ENCODE results near the gene METTL14. TPM values are rescaled to one million over a fixed set of nuclear protein-coding genes. Genes with fewer than 3 reads are reported as not detected.

Gene METTL14
- total and polyA plus RNA-seq, 3 donors from 2014 or later = 49.2 to 74.3 (median 54.8) TPM

DNA sequence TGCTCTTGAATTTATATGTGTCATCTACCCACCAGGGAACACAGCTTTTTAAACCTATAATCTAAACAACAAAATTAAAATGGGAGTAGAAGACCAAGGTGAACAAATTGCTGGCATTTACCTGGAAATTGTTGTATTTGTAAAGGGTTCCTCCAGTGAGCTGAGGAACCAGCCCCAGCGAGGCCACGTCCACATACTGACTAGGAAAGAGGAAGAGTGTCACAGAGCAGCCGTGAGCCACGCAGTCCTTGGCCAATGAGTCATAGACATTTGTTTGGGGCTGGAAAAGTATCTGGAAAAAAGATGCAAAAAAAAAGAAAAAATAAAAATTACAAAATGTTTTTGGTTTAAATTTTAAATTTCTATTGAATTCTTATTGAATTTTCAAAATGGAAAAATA is 58.7 kb downstream of the METTL14 start:
- TF ChIP-seq, protein P1, sequence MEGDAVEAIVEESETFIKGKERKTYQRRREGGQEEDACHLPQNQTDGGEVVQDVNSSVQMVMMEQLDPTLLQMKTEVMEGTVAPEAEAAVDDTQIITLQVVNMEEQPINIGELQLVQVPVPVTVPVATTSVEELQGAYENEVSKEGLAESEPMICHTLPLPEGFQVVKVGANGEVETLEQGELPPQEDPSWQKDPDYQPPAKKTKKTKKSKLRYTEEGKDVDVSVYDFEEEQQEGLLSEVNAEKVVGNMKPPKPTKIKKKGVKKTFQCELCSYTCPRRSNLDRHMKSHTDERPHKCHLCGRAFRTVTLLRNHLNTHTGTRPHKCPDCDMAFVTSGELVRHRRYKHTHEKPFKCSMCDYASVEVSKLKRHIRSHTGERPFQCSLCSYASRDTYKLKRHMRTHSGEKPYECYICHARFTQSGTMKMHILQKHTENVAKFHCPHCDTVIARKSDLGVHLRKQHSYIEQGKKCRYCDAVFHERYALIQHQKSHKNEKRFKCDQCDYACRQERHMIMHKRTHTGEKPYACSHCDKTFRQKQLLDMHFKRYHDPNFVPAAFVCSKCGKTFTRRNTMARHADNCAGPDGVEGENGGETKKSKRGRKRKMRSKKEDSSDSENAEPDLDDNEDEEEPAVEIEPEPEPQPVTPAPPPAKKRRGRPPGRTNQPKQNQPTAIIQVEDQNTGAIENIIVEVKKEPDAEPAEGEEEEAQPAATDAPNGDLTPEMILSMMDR (IDR thresholded peaks at IDR 0.05) = no peak
- Histone ChIP-seq H3K27me3 (no peaks in the 10 kb centered on the region), H3K9me3 (no peaks in the 10 kb centered on the region), H3K27ac (peak overlapping the region in 1 of 2 donors; percentile 83), H3K36me3 (ENCODE audit: low read depth, missing control alignments) (no peaks in the 10 kb centered on the region), H3K4me1 (peaks cover 36% of the 10 kb centered on the region), H3K4me3 (no peak overlapping the region)
- 81 to 86% methylated on average over 4 of the region's 4 CpGs for WGBS, 2 donors
- intact Hi-C loops (cut with DNase I; ENCODE audit: low total_unique reads) = no loop called here
- no peak for DNase-seq

DNA sequence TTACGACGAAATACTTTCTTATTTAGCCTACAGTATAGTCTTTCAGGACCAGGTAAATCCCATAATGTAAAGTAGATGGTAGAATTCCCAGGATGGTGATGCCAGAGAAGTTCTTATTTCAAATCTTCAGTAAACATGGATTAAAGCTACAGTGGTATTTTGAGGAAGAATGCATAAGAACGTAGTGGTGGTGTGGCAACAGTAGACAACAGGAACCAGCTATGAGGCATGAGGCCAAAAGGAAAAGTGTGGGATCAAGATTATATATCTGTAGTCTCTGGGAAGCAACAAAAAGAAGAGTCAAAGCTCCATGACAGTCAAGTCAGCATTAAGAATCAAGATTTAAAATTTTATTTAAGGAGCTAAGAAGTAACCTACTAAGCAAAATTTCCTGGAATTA is 60.2 kb downstream of the METTL14 start:
- H3K4me1 ChIP-seq = peaks cover 42% of the 10 kb centered on the region
- 74 to 83% methylated on average over 3 of the region's 3 CpGs for WGBS, 2 donors

DNA sequence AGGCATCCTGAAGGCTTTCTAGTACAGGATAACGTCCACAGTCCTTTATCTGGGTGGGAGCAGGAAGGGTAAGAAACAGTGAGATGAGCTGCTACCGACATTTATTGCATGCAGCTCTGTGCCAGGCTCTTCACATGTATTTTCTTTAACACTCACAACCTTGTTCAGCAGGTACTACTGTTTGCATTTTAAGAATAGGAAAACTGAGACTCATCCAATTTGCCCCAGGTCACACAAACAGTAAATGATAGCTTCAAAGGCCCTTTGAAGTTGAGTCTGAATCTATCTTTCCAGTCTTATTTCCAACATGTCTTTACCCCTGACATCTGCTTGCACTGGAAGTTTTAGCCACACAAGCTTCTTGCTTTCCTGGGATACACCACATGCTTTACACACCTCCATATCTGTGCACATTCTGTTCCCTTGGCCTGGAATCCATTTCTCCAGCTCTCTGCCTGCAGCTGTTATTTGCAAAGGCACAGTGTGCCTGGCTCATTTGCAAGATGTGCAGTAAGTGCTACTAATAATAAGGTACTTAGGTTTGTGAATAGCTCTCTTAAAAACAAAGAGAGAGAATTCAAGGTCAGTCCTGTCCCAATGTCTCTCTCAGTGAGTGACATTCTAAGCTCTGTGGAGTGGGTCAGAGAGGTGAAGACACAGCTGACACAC is 61.2 kb downstream of the METTL14 start:
- WGBS, 2 donors = 32 to 45% methylated on average over 2 of the region's 2 CpGs
- Histone ChIP-seq H3K4me1 (peaks cover 43% of the 10 kb centered on the region), H3K9me3 (no peaks in the 10 kb centered on the region), H3K27ac (peak overlapping the region; percentile 64 to 83), H3K36me3 (ENCODE audit: low read depth, missing control alignments) (no peaks in the 10 kb centered on the region), H3K4me3 (no peak overlapping the region), H3K27me3 (no peaks in the 10 kb centered on the region)
- peak; percentile 81 for DNase-seq
- intact Hi-C loops (cut with DNase I; ENCODE audit: low total_unique reads) = no loop called here
- TF ChIP-seq, protein P1 (IDR thresholded peaks at IDR 0.05) = no peak
- TF ChIP-seq POLR2A (IDR thresholded peaks at IDR 0.05) = no peak

More for the DNA sequence above, 60.2 kb downstream of the METTL14 start:
- no peak for TF ChIP-seq POLR2A (IDR thresholded peaks at IDR 0.05)
- intact Hi-C loops (cut with DNase I; ENCODE audit: low total_unique reads) = no loop called here
- no peak for DNase-seq
- Histone ChIP-seq H3K27me3 (no peaks in the 10 kb centered on the region), H3K27ac (peak overlapping the region; percentile 64 to 83), H3K4me3 (no peak overlapping the region), H3K9me3 (no peaks in the 10 kb centered on the region), H3K36me3 (ENCODE audit: low read depth, missing control alignments) (no peaks in the 10 kb centered on the region)

DNA sequence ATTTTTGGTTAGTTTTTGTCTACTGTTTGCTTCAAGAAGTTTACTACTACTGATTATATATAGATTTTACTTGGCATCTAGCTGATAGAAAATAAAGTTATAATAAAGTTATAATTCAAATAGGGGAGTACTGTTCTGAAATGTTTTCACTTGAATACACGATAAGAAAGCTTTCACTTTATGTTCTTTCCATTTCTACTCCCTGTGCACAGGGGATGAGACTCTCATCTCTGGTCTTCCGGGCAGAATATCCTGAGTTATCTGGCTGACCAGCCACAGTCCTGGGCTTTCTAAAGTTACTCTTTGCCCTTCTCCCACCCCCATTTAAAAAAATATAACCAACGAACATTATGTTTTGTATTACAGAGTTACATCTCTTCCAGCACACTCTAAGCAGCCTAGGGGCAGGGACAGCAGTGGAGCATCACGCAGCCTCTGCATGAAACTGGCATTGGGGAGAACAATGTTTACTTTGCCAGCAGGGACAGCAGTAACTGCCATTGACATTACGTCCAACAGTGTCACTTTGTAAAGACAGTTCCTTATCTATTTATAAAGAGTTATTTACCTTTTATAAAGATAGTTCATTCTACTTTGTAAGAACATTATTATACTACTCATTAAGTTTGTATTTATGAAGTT is 64.3 kb downstream of the METTL14 start:
- Histone ChIP-seq H3K27ac (peak overlapping the region; percentile 80 to 84), H3K36me3 (ENCODE audit: low read depth, missing control alignments) (no peaks in the 10 kb centered on the region), H3K9me3 (no peaks in the 10 kb centered on the region), H3K4me1 (peaks cover 43% of the 10 kb centered on the region), H3K27me3 (no peaks in the 10 kb centered on the region), H3K4me3 (peak overlapping the region in 1 of 2 donors; percentile 10)
- DNase-seq = peak; percentile 63
- TF ChIP-seq POLR2A (IDR thresholded peaks at IDR 0.05) = no peak
- TF ChIP-seq, protein P1 (IDR thresholded peaks at IDR 0.05) = no peak
- WGBS, 2 donors = 35 to 45% methylated on average over 5 of the region's 5 CpGs
- intact Hi-C loops (cut with DNase I; ENCODE audit: low total_unique reads) = no loop called here

DNA sequence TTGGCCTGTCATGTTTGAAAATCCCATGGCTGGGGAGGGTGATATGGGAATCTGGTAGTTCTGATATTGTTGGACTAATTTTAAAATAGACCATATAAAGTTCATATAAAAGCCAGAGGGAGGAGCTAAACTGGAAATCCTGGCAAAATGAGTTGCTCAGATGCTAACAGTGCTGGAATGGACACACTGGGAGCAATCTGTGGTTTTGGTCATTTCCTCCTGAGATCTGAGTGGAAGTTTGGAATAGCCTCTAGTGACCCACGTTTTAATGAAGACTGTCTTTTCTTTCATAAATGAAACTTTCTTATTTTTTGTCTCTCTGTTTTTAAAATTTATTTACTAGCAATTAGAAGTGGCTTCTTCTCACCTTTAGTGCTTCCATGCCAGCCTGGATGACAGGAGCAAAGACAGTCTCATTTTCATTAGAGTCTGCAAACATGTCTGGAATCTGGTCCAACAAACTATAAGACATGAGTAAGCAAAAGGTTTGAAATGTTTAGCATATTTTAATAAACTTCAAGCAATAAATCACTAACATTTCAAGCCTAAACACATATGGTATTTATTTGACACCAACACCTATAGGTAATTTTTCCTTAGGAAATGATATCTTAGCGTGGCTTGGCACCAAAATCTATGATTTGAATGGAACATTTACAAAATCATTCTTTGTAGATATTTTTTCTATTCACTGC is 66.6 kb downstream of the METTL14 start:
- intact Hi-C loops (cut with DNase I; ENCODE audit: low total_unique reads) = no loop called here

More for the DNA sequence above, 66.6 kb downstream of the METTL14 start:
- H3K27ac ChIP-seq = peak overlapping the region in 1 of 2 donors; percentile 33
- no peaks in the 10 kb centered on the region for H3K9me3 ChIP-seq
- no peak for TF ChIP-seq POLR2A (IDR thresholded peaks at IDR 0.05)
- TF ChIP-seq, protein P1 (IDR thresholded peaks at IDR 0.05) = no peak
- WGBS, 2 donors = 73 to 74% methylated on average over 2 of the region's 2 CpGs
- no peak for DNase-seq
- no peak overlapping the region for H3K4me3 ChIP-seq
- no peaks in the 10 kb centered on the region for H3K27me3 ChIP-seq
- H3K36me3 ChIP-seq (ENCODE audit: low read depth, missing control alignments) = no peaks in the 10 kb centered on the region
- H3K4me1 ChIP-seq = peaks cover 34% of the 10 kb centered on the region
